ENCODE measurements around the gene WDFY4.
A peak's percentile ranks its signal among the peaks of the same experiment; 100 is the strongest.

WDFY4 gene

DNA sequence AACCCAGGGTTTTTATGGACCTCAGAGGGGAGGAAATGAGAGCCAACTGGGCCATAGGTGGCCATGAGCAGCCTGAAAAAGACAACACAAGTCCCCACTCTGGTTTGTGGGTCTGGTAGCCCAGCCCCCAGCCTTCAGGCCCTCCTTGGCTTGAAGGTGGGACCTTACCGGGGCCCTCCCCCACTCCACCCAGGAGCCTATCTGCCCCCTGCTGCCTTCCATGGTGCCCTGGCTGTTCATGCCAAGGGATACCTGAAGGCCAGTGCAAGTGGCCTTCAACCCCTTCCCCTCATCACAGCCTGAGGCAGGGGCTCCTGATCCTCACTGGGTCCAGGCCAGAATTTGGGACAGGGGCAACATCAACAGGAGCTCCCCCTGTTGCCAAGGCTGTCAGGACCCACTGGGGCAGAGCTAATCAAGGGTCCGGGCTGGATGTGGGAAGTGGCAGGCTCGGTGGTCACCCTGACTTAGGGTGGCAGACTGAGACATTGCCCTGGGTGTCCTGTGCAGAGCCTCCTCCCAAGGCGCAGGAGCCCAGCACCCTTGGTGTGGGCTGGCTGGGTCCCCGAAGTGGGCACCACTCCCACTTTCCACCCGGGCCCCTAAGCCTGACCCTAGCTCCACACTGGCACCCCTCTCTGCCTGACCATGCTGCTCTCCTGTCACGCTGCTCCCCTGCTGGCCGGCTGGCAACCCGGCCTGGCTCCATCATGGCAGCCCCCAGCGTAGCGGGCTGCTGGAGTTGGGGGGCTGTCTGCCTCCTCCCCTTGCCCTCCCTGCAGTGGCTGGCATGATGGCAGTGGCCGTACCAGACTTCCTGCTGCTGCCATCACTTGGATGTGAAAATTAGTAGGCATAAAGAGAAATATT is 6.4 kb downstream of the WDFY4 start:
- TF ChIP-seq RAD21 (IDR thresholded peaks at IDR 0.05; ENCODE audit: low read depth) (no peak), TAF1 (IDR thresholded peaks at IDR 0.05; ENCODE audit: low read depth) (no peak), CREB1 (IDR thresholded peaks at IDR 0.05; ENCODE audit: low read depth) (no peak), TEAD4 (IDR thresholded peaks at IDR 0.05) (no peak), NFIC (IDR thresholded peaks at IDR 0.05) (no peak), FOXM1 (IDR thresholded peaks at IDR 0.05; ENCODE audit: borderline replicate concordance, low read depth) (no peak), EP300 (IDR thresholded peaks at IDR 0.05; ENCODE audit: borderline replicate concordance) (no peak), CEBPB (IDR thresholded peaks at IDR 0.05) (no peak), EGR1 (IDR thresholded peaks at IDR 0.05) (no peak), TCF12 (IDR thresholded peaks at IDR 0.05; ENCODE audit: low read depth) (no peak), YY1 (IDR thresholded peaks at IDR 0.05; ENCODE audit: low read depth) (no peak), ZBTB7A (IDR thresholded peaks at IDR 0.05; ENCODE audit: low read depth) (no peak)
- TF ChIP-seq, protein P1, sequence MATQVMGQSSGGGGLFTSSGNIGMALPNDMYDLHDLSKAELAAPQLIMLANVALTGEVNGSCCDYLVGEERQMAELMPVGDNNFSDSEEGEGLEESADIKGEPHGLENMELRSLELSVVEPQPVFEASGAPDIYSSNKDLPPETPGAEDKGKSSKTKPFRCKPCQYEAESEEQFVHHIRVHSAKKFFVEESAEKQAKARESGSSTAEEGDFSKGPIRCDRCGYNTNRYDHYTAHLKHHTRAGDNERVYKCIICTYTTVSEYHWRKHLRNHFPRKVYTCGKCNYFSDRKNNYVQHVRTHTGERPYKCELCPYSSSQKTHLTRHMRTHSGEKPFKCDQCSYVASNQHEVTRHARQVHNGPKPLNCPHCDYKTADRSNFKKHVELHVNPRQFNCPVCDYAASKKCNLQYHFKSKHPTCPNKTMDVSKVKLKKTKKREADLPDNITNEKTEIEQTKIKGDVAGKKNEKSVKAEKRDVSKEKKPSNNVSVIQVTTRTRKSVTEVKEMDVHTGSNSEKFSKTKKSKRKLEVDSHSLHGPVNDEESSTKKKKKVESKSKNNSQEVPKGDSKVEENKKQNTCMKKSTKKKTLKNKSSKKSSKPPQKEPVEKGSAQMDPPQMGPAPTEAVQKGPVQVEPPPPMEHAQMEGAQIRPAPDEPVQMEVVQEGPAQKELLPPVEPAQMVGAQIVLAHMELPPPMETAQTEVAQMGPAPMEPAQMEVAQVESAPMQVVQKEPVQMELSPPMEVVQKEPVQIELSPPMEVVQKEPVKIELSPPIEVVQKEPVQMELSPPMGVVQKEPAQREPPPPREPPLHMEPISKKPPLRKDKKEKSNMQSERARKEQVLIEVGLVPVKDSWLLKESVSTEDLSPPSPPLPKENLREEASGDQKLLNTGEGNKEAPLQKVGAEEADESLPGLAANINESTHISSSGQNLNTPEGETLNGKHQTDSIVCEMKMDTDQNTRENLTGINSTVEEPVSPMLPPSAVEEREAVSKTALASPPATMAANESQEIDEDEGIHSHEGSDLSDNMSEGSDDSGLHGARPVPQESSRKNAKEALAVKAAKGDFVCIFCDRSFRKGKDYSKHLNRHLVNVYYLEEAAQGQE (IDR thresholded peaks at IDR 0.05; ENCODE audit: low read depth): no peak
- TF ChIP-seq, protein P2, sequence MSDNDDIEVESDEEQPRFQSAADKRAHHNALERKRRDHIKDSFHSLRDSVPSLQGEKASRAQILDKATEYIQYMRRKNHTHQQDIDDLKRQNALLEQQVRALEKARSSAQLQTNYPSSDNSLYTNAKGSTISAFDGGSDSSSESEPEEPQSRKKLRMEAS (IDR thresholded peaks at IDR 0.05): no peak
- TF ChIP-seq, protein P3, sequence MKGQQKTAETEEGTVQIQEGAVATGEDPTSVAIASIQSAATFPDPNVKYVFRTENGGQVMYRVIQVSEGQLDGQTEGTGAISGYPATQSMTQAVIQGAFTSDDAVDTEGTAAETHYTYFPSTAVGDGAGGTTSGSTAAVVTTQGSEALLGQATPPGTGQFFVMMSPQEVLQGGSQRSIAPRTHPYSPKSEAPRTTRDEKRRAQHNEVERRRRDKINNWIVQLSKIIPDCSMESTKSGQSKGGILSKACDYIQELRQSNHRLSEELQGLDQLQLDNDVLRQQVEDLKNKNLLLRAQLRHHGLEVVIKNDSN (IDR thresholded peaks at IDR 0.05): no peak

GRCh38 chr10:48691812-48692528 is 7.3 kb downstream of the WDFY4 start:
- no peak for TF ChIP-seq EP300 (IDR thresholded peaks at IDR 0.05; ENCODE audit: borderline replicate concordance)
- TF ChIP-seq, protein P2 (IDR thresholded peaks at IDR 0.05): 0 out of 2 replicates have a peak, but pooled peaks have one; percentile 35

DNA sequence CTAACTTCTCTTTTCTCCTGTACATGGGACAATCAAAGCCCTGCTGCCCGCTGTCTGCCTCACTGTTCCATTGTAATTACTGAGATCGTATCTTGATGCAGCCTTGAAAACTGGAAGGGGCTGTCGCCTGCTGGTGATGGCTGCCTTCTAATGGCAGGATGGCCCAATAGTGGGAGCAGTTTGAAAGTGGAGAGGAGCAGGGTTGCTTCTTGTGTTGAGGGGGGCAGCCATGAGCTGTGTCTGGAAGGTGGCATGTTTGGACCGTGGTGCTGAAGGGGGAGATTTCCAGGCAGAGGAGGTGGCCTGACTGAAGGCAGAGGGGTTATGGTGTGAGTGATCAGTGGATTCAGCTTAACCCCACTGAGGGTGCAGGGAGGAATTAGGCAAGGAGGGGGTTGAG is 8.1 kb downstream of the WDFY4 start:
- TF ChIP-seq EP300 (IDR thresholded peaks at IDR 0.05; ENCODE audit: borderline replicate concordance): no peak

DNA sequence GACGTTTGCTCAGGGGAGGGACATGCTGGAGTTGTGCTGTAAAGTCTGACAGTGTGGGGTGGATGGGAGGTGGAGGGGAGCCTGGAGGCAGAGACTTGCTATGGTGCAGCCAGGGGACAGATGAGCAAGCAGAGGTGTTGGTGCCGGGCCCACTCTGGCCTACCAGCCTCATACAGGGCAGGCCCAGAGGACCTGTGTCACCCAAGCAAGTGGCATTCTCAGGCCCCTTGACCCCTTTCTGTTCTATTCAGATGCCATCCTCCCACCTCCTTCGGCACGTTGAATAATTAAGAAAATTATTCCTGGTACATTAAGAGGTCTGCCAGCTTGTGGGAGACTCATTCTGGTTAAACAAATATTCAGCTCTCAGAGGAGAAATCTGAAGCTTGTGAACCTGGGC is 8.5 kb downstream of the WDFY4 start:
- TF ChIP-seq CREB1 (IDR thresholded peaks at IDR 0.05; ENCODE audit: low read depth): no peak
- TF ChIP-seq ZBTB7A (IDR thresholded peaks at IDR 0.05; ENCODE audit: low read depth): no peak
- TF ChIP-seq, protein P1 (IDR thresholded peaks at IDR 0.05; ENCODE audit: low read depth): no peak
- TF ChIP-seq, protein P2 (IDR thresholded peaks at IDR 0.05): no peak
- TF ChIP-seq, protein P3 (IDR thresholded peaks at IDR 0.05): no peak
- TF ChIP-seq EP300 (IDR thresholded peaks at IDR 0.05; ENCODE audit: borderline replicate concordance): no peak
- no peak for TF ChIP-seq CEBPB (IDR thresholded peaks at IDR 0.05)
- TF ChIP-seq TAF1 (IDR thresholded peaks at IDR 0.05; ENCODE audit: low read depth): no peak
- TF ChIP-seq TCF12 (IDR thresholded peaks at IDR 0.05; ENCODE audit: low read depth): no peak
- TF ChIP-seq TEAD4 (IDR thresholded peaks at IDR 0.05): no peak
- no peak for TF ChIP-seq EGR1 (IDR thresholded peaks at IDR 0.05)

- TF ChIP-seq ZBTB7A (IDR thresholded peaks at IDR 0.05; ENCODE audit: low read depth) (no peak), RAD21 (IDR thresholded peaks at IDR 0.05; ENCODE audit: low read depth) (no peak), EP300 (IDR thresholded peaks at IDR 0.05; ENCODE audit: borderline replicate concordance) (no peak), YY1 (IDR thresholded peaks at IDR 0.05; ENCODE audit: low read depth) (no peak), FOXM1 (IDR thresholded peaks at IDR 0.05; ENCODE audit: borderline replicate concordance, low read depth) (no peak)
These were observed 9.8 kb downstream of the WDFY4 start for GRCh38 chr10:48694371-48695030.

Data from Ishikawa (cell line).